HCT116 (cell line): ENCODE results near the gene KRT15. TPM values are rescaled to one million over a fixed set of nuclear protein-coding genes. Genes with fewer than 3 reads are reported as not detected.

Experiments used
- ATAC-seq: fragments of 200-7000 bp; cut with Tn5 transposase; 2 replicates; pipeline ENCODE4 v1.9.1; 2020; ENCODE audit warnings: mild to moderate bottlenecking, moderate library complexity
- BruUV-seq: library from RNA; stranded (reverse); fragments of 400-500 nt; replicated peaks from 2 replicates; lab custom pipeline; 2021; lab: Mats Ljungman, UMichigan
- CTCF ChIA-PET: fragments of 300-600 bp; sonication (Branson Sonifier 250); formaldehyde crosslinking; loops from one replicate; lab custom pipeline; 2021; ENCODE audit warnings: antibody characterized with exemption; lab: Charles Lee
- POLR2A ChIA-PET: fragments of 300-600, 350-600 bp; sonication (Branson Sonifier 250); formaldehyde crosslinking; loops from one replicate; lab custom pipeline; 2021; ENCODE audit warnings: antibody characterized with exemption; lab: Charles Lee
- RAD21 ChIA-PET, 2 experiments: fragments of 300-600 bp; sonication (Branson Sonifier 250); formaldehyde crosslinking; loops; one replicate each; lab custom pipeline; 2023; ENCODE audit warnings: low total read pairs in 2 of 2; ENCODE audit not compliant: uncharacterized antibody in 2 of 2, unreplicated experiment in 2 of 2, low non-redundant PET in 1 of 2; lab: Charles Lee
- DNase-seq: peaks from one replicate; pipeline ENCODE4 v3.0.0-alpha.2; 2010; ENCODE audit warnings: low read depth, low spot score
- H2AFZ ChIP-seq: fragments of 200-600 bp; shearing (Covaris generic), sonication (generic); 2 replicates; pipeline ENCODE4 v1.6.1; 2017; ENCODE audit warnings: low read depth, mixed run types, mixed read lengths, antibody characterized with exemption, low read length; ENCODE audit not compliant: poor library complexity, severe bottlenecking
- H3K27ac ChIP-seq: 2 replicates; pipeline ENCODE4 v1.5.1; 2012; ENCODE audit warnings: low read depth, low read length
- H3K27me3 ChIP-seq: fragments of 200-600 bp; sonication (generic); 2 replicates; pipeline ENCODE4 v1.6.1; 2016; ENCODE audit warnings: mixed run types, low read length, mixed read lengths; ENCODE audit not compliant: insufficient read depth
- H3K36me3 ChIP-seq, 2 experiments: fragments of 200-500 bp in 1 of 2; fragments of 200-600 bp in 1 of 2; sonication (Bioruptor generic) in 1 of 2; sonication (generic) in 1 of 2; 2 replicates each; pipeline versions ENCODE4 v1.5.1 to v1.6.1; 2014 to 2016; ENCODE audit warnings: low read length in 2 of 2, inconsistent platforms in 1 of 2, mixed read lengths in 1 of 2, mixed run types in 1 of 2; ENCODE audit not compliant: insufficient read depth in 2 of 2, control insufficient read depth in 1 of 2
- H3K4me1 ChIP-seq, 2 experiments: fragments of 200-600 bp in 1 of 2; sonication (generic) in 1 of 2; 2 replicates each; pipeline versions ENCODE4 v1.5.1 to v1.6.1; 2012 to 2017; ENCODE audit warnings: low read length in 2 of 2, inconsistent platforms in 1 of 2, mild to moderate bottlenecking in 1 of 2, mixed read lengths in 1 of 2, mixed run types in 1 of 2, moderate library complexity in 1 of 2; ENCODE audit not compliant: insufficient read depth in 2 of 2, control insufficient read depth in 1 of 2
- H3K4me2 ChIP-seq: fragments of 200-600 bp; sonication (generic); 2 replicates; pipeline ENCODE4 v1.6.1; 2017; ENCODE audit warnings: mixed run types, low read length, mixed read lengths
- H3K4me3 ChIP-seq, 2 experiments: fragments of 200-600 bp in 1 of 2; sonication (generic) in 1 of 2; replicated peaks in 1 of 2; 2 replicates each; pipeline ENCODE4 v1.5.1; 2011 to 2016; ENCODE audit warnings: low read length in 2 of 2, control low read depth in 1 of 2, low read depth in 1 of 2, mild to moderate bottlenecking in 1 of 2, mixed read lengths in 1 of 2, mixed run types in 1 of 2
- H3K79me2 ChIP-seq: fragments of 200-600 bp; sonication (generic); 2 replicates; pipeline ENCODE4 v1.6.1; 2017; ENCODE audit warnings: mild to moderate bottlenecking, mixed run types, low read length, moderate library complexity, mixed read lengths; ENCODE audit not compliant: insufficient read depth
- H3K9ac ChIP-seq: fragments of 200-600 bp; sonication (generic); 2 replicates; pipeline ENCODE4 v1.6.1; 2016; ENCODE audit warnings: low read length, mixed read lengths
- H3K9me2 ChIP-seq: fragments of 200-600 bp; sonication (generic), shearing (Covaris generic); 2 replicates; pipeline ENCODE4 v1.6.1; 2017; ENCODE audit warnings: mixed run types, mild to moderate bottlenecking, moderate library complexity; ENCODE audit not compliant: insufficient read depth
- H3K9me3 ChIP-seq, 2 experiments: fragments of 200-500 bp in 1 of 2; fragments of 200-600 bp in 1 of 2; sonication (Bioruptor generic) in 1 of 2; sonication (generic) in 1 of 2; 2 replicates each; pipeline ENCODE4 v1.6.1; 2014 to 2017; ENCODE audit warnings: low read length in 2 of 2, mixed read lengths in 2 of 2, inconsistent platforms in 1 of 2, low read depth in 1 of 2, mild to moderate bottlenecking in 1 of 2, mixed run types in 1 of 2, moderate library complexity in 1 of 2; ENCODE audit not compliant: control insufficient read depth in 1 of 2, insufficient read depth in 1 of 2
- H4K20me1 ChIP-seq: fragments of 200-600 bp; sonication (generic), shearing (Covaris generic); 2 replicates; pipeline ENCODE4 v1.6.1; 2017; ENCODE audit warnings: mixed run types, mild to moderate bottlenecking, moderate library complexity; ENCODE audit not compliant: insufficient read depth
- CBX3 ChIP-seq: IDR thresholded peaks from 2 replicates; pipeline ENCODE4 v1.6.1; 2012; ENCODE audit warnings: low read depth
- EZH2 ChIP-seq: fragments of 200-600 bp; sonication (generic); IDR thresholded peaks from 2 replicates; pipeline ENCODE4 v1.6.1; 2017; ENCODE audit warnings: antibody characterized with exemption, mixed run types
- JUND ChIP-seq: IDR thresholded peaks from 2 replicates; pipeline ENCODE4 v1.6.1; 2012
- REST ChIP-seq: IDR thresholded peaks from 2 replicates; pipeline ENCODE4 v1.6.1; 2012; ENCODE audit warnings: low read depth
- SRF ChIP-seq: IDR thresholded peaks from 2 replicates; pipeline ENCODE4 v1.6.1; 2012; ENCODE audit warnings: low read depth
- YY1 ChIP-seq: IDR thresholded peaks from 2 replicates; pipeline ENCODE4 v1.6.1; 2011; ENCODE audit warnings: low read length, low read depth, moderate library complexity, mild to moderate bottlenecking; ENCODE audit not compliant: insufficient replicate concordance; ENCODE audit errors: extremely low read depth
- intact Hi-C: fragments of 100-400 bp; cut with micrococcal nuclease; formaldehyde crosslinking; loops from 2 replicates; pipeline ENCODE4 v1.10.0; 2022
- total RNA-seq: library from RNA; stranded (reverse); gene quantifications from one replicate; pipeline ENCODE4 v1.2.1, GENCODE V29; 2021; ENCODE audit not compliant: unreplicated experiment
- TF ChIP-seq, protein P1 (sequence below): IDR thresholded peaks from 2 replicates; pipeline ENCODE4 v1.6.1; 2012

The KRT15 gene
- total RNA-seq, 1 experiment from 2014 or later = 37.1 TPM

GRCh38 chr17:41483531-41483930 lies 35.2 kb downstream of the KRT15 start:
- POLR2A ChIA-PET = no interaction called here
- Histone ChIP-seq H3K27ac (no peak overlapping the region), H3K9me2 (no peaks in the 10 kb centered on the region), H2AFZ (no peak overlapping the region), H3K4me3 (no peak overlapping the region), H3K9me3 (no peaks in the 10 kb centered on the region), H3K4me2 (no peak overlapping the region), H3K9ac (no peak overlapping the region), H3K79me2 (no peaks in the 10 kb centered on the region), H3K27me3 (no peaks in the 10 kb centered on the region), H3K4me1 (no peaks in the 10 kb centered on the region; a peak in 1 of 4 replicates), H4K20me1 (no peaks in the 10 kb centered on the region), H3K36me3 (no peaks in the 10 kb centered on the region)
- intact Hi-C loops = no loop called here
- CTCF ChIA-PET = no interaction called here
- DNase-seq (no peak), ATAC-seq (no peak)
- RAD21 ChIA-PET = no interaction called here
- TF ChIP-seq CBX3 (no peak), REST (no peak), SRF (no peak), EZH2 (no peak), YY1 (no peak), JUND (no peak)
- TF ChIP-seq, protein P1, sequence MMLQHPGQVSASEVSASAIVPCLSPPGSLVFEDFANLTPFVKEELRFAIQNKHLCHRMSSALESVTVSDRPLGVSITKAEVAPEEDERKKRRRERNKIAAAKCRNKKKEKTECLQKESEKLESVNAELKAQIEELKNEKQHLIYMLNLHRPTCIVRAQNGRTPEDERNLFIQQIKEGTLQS = no peak
- no TSS peak for BruUV-seq
